GM19455 (cell line): ENCODE measurements around the gene VSIG4.

Source experiments
- ATAC-seq: cut with Tn5 transposase; IDR thresholded peaks from one replicate; pipeline ENCODE4 v1.9.1; 2021; ENCODE audit not compliant: unreplicated experiment

VSIG4 gene

GRCh38 chrX:66024570-66024969 is 15.3 kb downstream of the VSIG4 start:
- no peak for ATAC-seq

GRCh38 chrX:66024092-66024467 is 15.8 kb downstream of the VSIG4 start:
- no peak for ATAC-seq

GRCh38 chrX:66023385-66024091 is 16.3 kb downstream of the VSIG4 start:
- no peak for ATAC-seq

- no peak for ATAC-seq
These were observed 17.1 kb downstream of the VSIG4 start for GRCh38 chrX:66022632-66023384.

- no peak for ATAC-seq
These were observed 17.9 kb downstream of the VSIG4 start for GRCh38 chrX:66021765-66022631.

- ATAC-seq: no peak
These were observed 18.5 kb downstream of the VSIG4 start for GRCh38 chrX:66021401-66021764.

GRCh38 chrX:66020631-66021334 is 19.1 kb downstream of the VSIG4 start:
- ATAC-seq: peak; percentile 36

- no peak for ATAC-seq
These were observed 19.9 kb downstream of the VSIG4 start for GRCh38 chrX:66019974-66020373.

GRCh38 chrX:66019310-66019652 is 20.6 kb downstream of the VSIG4 start:
- no peak for ATAC-seq

- no peak for ATAC-seq
These were observed 21.1 kb downstream of the VSIG4 start for GRCh38 chrX:66018585-66019309.

- ATAC-seq: no peak
These were observed 22.2 kb downstream of the VSIG4 start for GRCh38 chrX:66017659-66018170.

- no peak for ATAC-seq
These were observed 22.8 kb downstream of the VSIG4 start for GRCh38 chrX:66016905-66017658.

- peak; percentile 33 for ATAC-seq
These were observed 23.8 kb downstream of the VSIG4 start for GRCh38 chrX:66015900-66016689.

GRCh38 chrX:66015152-66015831 is 24.6 kb downstream of the VSIG4 start:
- peak; percentile 31 for ATAC-seq

GRCh38 chrX:66014556-66014955 is 25.3 kb downstream of the VSIG4 start:
- no peak for ATAC-seq

GRCh38 chrX:66014084-66014483 is 25.8 kb downstream of the VSIG4 start:
- no peak for ATAC-seq

GRCh38 chrX:66013194-66013816 is 26.6 kb downstream of the VSIG4 start:
- ATAC-seq: peak; percentile 32

GRCh38 chrX:66012094-66012534 is 27.8 kb downstream of the VSIG4 start:
- peak; percentile 39 for ATAC-seq
